ENCODE results near the gene TCF15.

DNA sequence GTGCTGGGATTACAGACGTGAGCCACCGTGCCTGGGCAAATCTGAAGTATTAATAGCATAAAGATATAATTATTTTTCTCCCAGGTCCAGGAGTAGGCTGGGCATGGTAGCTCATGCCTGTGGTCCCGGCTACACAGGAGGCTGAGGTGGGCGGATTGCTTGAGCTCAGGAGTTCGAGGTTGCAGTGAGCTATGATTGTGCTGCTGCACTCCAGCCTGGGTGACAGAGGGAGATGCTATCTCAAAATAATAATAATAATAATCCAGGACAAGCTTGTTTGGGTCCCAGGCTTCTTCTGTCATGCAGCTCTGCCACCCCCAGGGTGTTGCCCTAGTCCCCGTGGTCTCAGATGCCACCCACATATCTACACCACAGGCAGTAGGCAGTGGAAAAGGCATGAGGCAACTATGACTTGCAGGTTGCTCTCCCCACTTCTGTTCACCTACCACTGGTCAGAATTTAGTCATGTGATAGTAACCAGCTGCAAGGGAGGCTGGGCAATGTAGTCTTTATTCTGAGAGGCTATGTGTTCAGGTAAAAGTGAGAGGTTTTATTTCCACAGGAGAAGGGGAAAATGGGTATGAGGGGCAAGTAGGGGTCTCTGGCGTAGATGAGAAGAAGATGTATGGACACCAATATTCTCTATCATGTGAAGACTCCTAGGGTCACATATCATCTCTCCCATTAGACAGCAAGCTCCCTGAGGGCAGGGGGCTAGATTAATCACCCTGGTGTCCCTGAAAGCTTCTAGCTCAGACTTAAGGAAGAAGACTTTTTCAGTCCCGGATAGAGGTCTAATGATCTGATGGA lies 25.7 kb downstream of the TCF15 start:
- TF ChIP-seq CTCF (IDR thresholded peaks at IDR 0.05; ENCODE audit: control extremely low read depth in 1 of 3, insufficient read depth in 1 of 3, low read depth in 1 of 3, low read length in 3 of 3) = no peak
- TF ChIP-seq, protein P1, sequence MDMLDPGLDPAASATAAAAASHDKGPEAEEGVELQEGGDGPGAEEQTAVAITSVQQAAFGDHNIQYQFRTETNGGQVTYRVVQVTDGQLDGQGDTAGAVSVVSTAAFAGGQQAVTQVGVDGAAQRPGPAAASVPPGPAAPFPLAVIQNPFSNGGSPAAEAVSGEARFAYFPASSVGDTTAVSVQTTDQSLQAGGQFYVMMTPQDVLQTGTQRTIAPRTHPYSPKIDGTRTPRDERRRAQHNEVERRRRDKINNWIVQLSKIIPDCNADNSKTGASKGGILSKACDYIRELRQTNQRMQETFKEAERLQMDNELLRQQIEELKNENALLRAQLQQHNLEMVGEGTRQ (IDR thresholded peaks at IDR 0.05; ENCODE audit: low read length) = peak; percentile 81
- TF ChIP-seq JUND (IDR thresholded peaks at IDR 0.05; ENCODE audit: low read length) = no peak
- no peak for TF ChIP-seq JUN (IDR thresholded peaks at IDR 0.05; ENCODE audit: low read depth, low read length)
- TF ChIP-seq EP300 (IDR thresholded peaks at IDR 0.05; ENCODE audit: borderline replicate concordance in 1 of 2, low read depth in 2 of 2, low read length in 2 of 2) = no peak

All from H1 (cell line).